Superior temporal gyrus (tissue), 1 donor: ENCODE measurements around the gene IFITM10.

Source experiments
- DNase-seq: peaks from one replicate; pipeline ENCODE4 v3.0.0-alpha.2; 2016; ENCODE audit errors: extremely low spot score

IFITM10 gene

DNA sequence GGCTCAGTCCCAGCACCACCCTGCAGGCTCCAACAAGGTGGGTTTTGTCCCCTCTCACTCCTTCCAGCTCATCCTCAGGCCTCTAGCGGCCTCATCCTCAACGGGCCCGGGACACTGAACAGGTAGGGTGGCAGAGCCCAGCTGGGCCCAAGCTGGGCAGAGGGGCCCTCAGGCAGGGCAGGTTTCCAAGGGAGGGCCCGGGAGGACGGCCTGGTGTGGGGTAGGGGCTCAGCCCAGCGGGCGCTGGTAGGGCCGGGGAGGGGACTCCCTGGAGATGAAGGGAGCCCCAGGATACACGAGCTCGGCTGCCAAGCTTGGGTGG is 2.5 kb upstream of the IFITM10 start:
- DNase-seq = no peak

DNA sequence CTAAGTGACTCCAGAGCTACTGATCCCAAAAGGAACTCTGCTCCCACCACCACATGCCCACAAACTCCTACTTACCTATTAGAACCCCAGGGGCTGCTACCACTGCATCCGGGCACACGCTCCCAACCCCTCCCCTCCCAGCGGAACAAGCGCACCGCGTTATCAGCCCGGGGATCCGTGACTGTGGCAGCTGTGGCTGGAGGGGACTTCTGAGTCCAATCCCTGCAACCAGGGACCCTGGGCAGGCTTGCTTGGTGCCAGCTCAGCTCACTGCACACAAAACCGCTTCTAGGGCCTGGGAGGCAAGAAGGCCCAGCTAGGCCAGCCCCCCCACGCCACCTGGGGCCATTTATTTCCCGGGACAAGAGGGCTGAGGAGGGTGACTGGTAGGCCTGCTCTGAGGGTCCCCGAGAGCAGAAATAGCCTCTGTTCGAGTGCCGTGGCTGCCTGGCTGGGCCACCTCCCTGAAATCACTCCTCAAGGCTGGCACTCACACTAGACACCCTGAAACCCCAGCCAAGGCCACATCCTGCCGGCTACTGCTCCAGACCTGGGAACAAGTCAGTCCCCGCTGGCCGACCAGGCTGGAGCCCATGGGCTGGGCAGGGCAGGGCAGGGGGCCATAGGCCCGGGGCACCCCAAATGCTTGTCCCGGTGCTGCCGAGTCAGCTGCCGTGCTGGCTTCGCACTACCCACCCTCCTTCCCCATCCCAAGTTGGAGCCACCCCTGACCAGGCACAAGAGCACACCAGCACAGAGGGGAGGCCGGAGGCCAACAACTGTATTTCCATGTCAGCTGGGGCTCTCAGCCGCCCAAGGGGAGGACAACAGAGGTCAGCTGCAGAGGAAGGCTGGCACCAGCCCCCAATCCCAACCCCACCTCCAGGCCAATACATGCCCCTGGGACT is 1.9 kb upstream of the IFITM10 start:
- DNase-seq = no peak

DNA sequence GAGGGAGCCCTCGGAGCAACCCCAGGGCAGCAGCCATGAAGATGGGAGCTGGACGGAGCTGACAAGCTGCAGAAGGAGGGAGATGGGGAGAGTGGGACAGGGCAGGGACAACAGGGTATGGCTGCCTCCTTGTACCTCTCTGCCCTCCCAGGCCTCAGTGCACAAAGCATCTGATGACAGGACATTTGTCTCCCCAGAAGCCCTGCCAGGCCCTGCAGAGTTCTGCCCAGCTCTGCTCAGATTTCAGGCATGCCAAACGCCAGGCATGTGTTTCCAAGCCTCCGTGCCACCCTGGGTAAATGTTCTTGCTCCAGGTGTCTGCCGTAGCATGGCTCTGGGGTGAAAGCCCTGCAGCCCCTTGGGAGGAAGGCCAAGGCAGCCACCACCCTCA is 1.1 kb upstream of the IFITM10 start:
- DNase-seq = no peak

DNA sequence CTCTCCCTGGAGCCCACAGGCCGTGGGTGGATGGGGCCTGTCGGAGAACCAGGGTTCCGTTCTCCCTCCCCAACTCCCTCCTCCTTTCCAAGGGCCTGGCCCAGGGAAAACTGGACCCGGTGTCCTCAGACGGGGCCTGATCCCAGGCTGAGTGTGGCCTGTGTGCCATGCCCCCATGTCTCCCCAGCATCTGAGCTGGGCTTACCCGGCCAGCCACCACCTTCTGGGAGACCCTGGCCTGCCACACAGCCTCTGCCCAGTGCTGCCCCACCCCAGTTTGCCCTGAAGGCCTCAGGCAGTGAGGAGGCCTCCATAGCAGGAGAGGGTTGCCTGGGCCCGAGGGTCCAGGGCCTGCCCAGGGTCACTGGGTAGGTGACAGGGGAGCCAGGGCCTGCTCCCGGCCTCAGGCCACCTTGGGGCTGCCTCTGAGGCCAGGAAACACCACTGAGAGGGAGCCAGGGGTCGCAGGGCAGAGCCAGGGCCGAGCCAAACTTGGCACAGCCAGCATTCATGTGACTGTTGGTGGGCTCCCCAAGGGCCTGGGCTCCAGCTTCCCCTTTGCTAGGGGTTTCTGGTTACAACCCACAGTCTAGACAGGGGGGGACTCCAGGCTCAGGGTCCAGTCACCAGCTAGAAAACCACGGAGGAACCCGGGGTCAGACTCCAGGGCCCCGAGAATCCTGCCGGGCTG is 590 bp upstream of the IFITM10 start:
- no peak for DNase-seq

DNA sequence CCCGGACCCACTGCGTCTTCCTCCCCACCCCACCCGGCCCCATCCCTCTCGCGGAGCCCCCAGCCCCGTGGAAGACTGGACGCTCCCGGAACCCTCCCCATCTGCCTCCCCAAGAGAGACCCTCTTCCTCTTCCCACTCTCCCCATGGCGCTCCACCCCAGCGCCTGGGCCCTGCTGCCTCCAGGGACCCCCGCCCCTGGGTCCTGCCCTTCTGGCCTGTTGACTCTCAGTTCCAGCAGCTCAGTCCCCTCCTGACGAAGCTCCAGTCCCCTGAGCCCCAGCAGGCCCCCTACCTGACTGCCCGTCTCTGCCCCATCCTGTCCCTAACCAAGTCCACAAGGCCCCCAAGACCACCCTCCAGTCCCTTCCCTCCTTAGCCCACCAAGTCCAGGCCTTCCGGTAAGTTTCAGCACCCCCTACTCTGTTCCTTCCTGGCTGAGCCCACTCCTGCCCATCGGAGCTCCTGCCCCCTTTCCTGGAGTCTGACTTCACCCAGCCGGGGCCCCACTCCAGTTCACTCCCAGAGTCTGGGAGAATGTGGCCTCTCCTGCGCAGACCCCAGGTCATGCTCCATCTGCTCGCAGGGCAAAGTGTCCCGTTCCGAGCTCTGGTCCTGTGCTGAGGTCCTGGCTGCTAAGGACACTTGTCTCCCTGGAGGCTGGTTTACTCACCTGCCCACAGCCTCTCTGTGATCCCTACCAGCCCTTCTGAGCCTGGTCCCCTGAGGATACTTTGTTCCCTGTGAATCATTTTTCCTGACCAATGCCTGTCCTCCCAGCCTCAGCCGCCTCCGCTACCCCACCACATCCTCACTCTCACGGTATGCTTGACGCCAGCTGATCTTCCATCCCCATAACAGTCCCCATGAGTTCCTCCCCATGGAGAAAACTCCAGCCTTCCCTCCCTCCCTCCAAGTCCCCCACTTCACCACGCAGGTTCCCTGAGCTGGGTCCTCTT is 722 bp downstream of the IFITM10 start:
- DNase-seq = no peak

DNA sequence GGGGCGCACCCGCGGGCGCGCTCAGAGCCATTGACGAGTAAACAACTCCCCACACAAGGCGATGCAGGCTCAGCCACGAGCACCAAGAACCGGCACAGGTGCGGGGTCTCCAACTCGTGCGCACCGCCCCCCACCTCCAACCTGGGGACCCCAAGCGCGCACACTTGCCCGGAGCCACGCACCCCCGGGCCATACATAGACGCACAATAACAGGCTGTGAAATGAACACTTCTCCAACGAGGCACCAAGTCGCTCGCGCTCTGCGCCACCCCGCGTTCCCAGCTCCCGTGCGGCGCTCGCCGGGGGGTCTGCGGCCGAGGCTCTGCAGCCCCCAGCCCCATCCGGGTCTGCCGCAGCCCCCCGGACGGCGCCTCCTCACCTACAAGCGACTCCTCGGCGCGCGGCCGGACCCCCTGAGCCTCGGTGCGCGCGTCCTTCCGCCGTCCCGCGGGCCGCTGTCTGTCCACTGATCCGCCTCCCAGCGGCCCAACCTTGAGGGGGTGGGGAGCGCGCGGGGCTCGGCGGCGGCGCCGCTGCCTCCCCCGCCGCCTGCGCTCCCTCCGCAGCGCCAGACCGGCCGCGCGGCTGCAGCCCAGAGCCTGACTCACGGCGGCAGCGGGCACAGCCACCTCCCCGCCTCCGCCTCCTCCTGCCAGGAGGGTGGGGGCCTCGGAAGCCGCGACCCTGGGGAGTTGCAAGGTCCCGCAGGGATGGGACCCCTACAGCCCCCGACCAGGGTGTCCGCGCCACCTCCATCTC is 1.6 kb downstream of the IFITM10 start:
- no peak for DNase-seq

DNA sequence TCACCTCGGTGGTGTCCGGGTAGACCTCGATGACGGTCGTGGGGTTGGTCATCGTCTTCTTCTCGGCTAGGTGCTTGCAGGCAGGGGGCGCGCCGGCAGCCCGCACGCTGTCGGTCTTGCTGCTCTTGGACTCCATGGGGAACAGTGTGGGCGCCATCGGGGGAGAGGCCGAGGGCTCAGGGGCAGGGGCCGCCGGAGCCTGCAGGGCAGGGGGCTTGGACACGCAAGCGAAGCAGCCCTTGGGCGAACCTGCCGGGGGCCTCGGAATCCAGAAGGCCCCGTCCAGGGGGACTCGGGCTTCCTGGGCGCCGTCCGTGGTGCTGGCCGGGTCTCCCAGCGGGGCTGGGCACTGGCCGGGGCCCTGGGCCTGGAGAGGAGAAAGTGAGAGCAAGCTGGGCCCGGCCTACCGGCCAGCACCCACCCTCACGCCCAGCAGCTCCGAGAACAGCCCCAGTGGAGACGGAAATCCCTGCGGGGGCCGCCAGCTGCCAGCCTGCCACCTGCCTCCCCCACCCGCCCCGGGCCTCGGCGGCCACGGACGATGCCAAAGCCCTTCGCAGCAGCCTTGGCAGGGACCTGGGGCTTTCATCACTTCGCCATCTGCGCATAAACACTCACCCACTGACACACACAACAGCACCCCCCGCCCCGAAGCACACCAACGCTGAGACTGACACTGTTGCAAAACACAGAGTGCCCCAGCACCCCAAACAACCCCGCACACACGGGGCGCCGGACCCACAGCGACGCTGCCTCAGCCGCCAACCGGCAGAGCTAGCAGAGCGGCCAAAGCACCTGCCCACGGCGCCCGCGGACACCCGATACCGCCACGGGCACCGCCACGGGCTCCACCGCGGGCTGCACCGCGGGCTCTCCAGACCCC is 2.4 kb downstream of the IFITM10 start:
- no peak for DNase-seq

DNA sequence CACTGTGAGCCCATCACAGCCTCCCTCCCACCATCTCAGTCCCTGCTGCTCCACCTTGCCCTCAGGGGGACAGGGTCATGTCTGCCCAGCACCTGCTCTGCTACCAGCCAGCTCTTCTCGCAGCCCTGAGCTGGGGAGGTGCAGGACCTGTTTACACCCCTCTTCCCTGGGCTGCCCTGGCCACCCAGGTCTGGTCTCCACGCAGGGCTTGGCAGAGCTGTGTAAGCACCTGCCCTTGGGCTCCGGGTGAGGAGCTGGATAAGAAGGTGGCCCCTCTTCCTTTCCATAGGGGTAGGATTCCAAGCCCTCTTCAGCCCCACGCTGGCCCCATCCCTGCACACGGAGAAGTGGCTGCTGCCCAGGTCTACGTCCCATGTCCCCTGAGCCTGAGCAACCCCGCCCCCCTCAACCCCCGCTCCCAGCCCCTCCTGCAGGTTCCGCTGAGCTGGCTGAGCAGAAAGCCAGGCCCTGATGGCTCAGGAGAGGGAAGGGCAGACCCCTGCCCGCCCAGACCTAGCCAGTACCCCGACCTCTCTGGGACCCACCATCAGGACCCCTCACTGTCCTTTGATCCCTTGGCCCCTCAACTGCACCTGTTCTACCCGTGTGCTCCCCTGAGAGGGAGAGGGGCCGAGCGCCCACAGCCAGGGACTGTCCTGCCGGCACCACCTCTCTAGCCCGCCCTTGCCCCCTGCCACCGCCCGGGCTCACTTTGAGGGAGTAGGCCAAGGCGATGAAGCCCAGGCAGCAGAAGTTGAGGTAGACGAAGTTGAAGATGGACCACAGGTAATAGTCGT is 3.2 kb downstream of the IFITM10 start:
- DNase-seq = no peak

DNA sequence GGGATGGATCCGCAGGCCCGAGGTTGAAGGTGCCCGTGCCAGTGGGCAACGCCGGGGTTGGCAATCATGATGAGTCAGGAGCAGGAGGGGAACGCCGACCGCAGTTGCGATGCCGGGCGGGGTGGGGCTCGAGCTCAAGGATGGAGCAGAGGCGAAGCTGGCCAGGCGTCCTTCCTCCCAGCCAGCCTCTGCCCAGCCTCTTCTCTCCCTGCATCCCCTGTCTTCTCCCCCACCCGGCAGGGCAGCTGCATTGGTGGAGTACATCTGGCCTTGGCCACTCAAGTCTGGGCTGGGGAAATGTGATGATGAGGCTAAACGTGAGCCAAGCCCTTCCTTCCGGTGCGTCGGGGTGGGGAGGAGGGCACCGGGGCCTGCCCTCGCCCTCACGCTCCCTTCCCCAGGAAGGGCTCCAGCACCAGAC is 3.9 kb downstream of the IFITM10 start:
- no peak for DNase-seq

DNA sequence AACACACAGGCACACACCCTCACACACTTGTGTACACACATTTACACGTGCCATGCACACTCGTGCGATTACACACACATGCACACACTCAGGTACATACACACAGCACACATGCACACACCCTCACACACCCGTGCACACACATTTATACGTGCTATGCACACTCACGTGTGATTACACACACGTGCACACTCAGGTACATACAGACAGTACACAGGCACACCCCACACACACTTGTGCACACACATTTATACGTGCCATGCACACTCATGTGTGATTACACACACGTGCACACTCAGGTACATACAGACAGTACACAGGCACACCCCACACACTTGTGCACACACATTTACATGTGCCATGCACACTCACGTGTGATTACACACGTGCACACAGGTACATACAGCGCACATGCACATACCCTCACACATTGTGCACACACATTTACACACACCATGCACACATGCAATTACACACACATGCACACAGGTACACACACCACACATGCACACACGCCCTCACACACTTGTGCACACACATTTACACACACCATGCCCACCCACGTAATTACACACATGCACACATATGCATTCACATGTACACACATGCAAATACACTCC is 4.6 kb downstream of the IFITM10 start:
- no peak for DNase-seq

DNA sequence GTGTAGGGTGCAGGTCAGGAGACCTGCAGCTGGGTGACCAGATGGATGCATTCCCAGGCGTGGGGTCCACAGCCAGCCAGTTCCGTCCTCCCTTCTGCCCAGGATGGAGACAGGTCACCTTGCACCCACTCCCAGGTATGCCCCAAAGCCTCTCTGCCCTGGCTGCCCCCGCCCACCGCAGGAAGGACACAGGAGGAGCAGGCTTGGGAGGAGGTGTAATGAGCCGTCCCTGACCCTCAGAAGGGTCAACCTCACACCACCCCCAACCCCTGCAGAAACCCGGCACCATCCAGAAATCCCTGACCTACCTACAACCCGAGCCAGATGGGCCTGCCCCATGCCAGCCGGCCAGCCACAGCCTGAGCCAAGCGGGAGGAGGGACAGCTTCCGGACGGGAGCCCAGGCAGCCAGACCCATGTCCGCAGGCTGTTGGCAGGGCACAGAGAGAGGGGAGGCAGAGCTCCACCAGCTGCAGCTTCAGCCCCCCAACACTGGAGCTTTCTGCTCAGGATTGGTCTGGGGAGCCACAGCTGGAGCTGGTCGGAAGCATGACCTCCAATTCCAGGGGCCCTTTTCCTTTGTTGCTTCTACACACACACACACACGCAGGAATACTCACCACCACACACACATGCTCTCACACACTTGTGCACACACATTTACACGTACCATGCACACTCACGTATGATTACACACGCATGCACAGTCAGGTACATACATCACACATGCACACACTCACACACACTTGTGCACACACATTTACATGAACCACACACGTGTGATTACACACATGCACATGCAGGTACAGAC is 5.3 kb downstream of the IFITM10 start:
- no peak for DNase-seq

DNA sequence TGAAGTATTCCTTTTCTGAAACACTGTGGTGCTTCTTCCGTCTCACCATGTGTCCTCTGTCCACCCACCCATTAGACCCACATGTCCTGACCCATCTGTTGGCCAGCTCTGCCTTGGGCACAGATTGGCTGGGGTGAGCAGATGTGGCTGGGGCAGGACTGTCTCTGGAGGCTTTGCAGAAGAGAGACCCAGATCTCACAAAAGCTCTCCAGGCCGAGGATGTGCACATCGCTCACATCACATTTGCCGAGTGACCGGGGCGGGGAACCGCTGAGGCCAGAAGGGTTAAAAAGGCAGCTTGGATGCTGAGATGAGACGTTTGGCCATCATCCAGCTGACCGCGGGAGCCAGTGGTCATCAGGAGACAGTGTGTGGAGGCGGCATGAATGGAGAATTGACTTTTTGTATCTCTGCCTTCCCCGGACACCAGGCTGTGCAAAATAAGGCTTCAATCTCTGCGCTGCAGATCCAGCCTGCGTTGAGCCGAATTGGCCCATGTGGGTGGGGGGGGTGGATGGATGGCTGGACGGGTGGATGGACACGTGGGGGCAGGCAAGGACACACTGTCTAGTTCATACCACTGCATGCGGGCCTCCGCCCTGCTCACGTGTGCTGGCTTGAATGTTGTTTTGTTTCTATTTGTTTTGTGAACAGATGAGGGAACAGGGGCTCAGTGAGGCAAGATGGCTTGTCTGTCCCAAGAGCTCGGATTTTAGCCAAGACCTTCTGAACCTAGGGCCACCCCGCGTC is 6.1 kb downstream of the IFITM10 start:
- DNase-seq = peak; percentile 47

DNA sequence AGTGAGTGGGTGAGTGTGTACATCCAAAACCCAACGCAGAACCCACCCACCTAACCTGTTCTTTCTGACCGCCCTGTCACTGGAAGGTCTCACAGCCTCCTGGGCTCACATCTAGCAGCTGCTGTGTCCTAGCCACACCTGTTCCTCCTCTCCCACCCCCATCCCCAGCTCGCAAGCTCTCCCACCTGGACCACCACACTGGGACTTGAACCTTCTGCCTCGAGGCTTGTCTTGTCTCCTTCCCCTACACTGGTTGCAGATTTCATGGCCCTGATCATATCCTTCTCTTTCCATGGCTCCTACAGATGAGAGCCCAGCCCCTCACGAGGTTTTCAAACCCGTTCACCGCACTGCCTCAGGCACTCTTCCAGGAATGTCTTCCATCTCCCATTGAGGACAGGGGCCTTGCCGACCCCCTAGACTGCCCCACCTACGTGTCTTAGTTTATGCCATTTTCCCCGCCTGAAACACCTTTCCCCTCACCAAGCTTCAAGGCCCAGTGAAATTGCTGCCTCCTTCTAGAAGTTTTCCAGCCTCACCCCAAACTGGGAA is 6.7 kb downstream of the IFITM10 start:
- no peak for DNase-seq

DNA sequence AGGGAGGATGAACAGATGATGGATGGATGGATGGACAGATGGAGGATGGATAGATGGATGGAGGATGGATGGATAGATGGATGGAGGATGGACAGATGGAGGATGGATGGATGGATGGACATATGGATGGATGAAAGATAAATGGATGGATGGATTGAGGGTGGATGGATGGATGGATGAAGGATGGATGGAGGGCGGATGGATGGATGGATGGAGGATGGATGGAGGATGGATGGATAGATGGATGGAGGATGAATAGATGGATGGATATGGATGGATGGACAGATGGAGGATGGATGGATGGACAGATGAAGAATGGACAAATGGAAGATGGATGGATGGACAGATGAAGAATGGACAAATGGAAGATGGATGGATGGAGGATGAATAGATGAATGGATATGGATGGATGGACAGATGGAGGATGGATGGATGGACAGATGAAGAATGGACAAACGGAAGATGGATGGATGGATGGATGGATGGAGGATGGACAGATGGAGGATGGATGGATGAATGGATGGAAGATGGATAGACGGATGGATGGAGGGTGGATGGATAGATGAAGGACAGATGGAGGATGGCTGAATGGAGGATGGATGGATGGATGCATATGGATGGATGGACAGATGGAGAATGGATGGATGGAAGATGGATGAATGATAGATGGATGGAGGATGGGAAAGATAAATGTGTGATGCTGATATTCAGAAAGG is 7.4 kb downstream of the IFITM10 start:
- DNase-seq = no peak

DNA sequence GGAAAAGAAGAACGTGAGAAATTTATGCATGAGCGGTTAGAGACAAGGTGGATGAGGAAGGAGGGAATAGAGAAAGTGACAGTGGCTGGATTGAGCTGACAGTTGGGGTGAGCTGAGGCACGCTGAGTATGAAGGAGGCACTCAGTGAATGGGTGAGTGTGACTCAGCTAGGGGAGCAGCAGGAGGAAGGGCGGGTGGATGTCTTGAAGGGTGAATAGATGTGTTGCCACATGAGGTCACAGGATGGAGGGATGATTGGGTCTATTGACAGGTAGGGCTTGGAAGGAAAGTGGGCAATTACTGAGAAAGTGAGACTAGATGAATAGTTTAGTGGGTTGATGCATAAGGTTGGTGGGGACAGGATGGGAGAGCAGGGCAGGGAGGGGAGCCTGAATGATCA is 8.0 kb downstream of the IFITM10 start:
- no peak for DNase-seq

DNA sequence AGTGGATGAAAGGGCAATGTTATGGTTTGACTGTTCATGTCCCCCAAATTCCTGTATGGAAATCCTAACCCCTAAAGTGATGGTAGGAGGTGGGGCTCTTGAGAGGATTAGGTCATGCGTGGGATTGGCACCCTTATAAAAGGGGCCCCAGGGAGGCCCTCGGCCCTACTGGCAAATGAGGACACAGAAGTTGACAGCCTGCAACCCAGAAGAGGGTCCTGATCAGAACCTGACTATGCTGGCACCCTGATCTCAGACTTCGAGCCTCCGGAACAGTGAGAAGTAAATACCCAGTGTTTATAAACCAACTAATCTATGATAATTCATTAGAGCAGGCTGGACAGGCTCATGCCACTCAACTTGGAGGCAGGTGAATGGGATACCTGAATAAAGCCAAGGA is 8.7 kb downstream of the IFITM10 start:
- DNase-seq = no peak
